HG02798 (cell line): ENCODE data around the gene VAMP8.
"Not testable (repeated sequence)": the region's sequence is repeated elsewhere in the genome, so short reads cannot be mapped to it uniquely, and the experiment has no call there.

ENCODE experiments used
- ATAC-seq: cut with Tn5 transposase; IDR thresholded peaks from one replicate; pipeline ENCODE4 v1.9.1; 2021; ENCODE audit warnings: mild to moderate bottlenecking; ENCODE audit not compliant: unreplicated experiment, poor library complexity

Gene VAMP8

DNA sequence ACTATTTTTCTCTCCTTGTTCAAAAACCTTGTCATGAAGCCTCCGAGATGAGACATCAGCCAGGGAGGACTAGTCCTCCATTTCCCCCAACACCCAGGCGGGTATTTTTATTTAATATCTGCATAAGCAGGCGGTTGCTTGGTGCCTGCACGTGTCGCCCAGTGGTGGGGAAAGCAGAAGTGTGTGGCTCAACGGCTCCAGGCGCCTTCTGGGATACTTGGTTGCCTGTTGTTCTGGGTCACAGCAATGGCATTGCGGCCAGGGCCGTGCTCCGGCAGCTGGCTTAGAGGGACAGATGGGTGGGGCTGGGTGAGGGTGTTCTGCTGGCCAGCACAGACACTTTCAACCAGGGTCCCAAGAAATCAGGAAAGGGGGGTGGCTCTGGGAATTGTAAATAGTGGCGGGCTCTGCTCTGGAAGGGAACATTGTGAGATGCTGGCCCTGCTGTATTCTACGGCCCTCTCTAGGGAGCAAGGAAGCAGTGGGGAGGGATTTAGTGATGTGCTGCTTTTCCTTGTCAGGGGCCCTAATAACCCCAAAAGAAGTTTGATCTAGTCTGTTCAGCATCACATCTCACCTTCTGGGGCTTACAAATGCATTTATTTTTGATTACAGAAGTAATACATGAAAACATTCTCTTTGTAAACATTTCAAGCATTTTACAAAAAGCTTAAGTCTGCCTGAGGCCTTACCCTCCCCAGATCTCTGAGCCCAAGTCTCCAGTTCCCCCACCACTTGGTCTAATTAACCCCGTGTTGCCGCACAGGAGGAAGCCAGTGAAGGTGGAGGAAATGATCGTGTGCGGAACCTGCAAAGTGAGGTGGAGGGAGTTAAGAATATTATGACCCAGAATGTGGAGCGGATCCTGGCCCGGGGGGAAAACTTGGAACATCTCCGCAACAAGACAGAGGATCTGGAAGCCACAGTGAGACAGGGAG is 1.1 kb downstream of the VAMP8 start:
- ATAC-seq = peak; percentile 52

DNA sequence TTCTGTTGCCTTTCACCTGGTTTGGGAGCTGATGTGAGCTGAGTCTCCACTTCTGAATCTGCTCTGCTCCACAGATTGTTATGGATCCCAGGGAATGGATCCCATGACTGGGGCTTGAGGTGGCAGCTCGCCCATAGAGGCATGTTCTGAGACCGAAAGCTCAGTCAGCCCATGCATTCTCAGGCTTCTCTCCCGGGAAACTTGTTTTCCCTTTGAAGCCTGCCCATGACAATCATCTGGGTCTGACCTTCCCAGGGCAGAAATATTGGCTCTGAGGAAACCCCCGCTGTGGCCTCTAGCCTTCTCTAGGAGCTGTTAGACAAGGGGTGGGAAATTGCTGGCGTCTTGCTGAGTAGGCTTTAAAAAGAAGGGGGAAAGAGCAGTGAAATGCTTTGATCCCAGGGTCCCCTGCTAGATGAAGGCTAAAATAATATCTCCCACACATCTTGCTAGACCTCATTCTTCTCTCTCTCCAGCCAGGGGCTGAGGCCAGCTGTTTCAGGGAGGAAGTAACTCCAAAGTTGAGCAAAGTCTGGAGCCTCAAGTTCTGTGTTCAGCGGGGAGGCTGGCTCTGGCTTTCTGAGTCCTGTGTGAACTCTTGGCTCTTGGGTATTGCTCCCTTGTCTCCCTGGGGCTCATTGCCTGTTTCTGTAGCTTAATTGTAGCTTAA is 2.0 kb downstream of the VAMP8 start:
- no peak for ATAC-seq

DNA sequence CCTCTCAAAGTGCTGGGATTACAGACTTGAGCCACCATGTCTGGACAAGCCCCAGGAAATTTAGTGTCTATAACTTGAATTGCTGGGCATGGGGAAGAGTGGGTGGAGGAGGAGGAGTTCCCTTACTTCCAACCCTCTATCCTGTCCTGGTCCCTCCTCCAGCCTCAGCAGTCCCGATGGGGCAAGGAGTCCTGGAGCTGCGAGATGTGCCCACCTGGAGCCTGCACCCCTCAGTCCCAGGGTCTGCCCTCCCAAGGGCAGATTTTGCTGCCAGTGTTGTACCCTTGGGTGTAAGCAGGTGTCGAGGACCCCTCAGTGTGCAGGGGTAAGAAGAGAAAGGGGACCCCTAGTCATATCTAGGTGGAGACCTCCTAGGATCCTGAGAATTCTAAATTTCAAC is 2.8 kb downstream of the VAMP8 start:
- no peak for ATAC-seq

DNA sequence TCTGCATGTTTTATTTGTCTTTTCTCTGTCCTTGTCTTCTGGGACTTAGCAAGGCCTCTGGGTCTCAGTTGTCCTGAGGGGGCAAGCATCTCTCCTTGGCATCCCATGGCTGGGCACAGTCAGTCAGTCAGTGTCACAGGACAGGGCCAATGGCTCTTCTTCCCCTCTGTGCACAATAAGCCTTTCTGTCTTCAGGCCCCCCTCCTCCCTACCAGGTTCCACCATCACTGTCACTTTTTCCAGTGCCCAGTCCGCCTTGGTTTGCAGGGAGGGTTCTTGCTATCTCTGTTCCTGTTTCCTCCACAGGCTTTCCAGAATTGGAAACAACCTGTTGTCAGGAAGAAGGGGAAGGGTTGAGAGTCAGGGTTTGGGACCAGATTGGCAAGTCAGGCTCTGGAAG is 5.1 kb downstream of the VAMP8 start:
- ATAC-seq = no peak

DNA sequence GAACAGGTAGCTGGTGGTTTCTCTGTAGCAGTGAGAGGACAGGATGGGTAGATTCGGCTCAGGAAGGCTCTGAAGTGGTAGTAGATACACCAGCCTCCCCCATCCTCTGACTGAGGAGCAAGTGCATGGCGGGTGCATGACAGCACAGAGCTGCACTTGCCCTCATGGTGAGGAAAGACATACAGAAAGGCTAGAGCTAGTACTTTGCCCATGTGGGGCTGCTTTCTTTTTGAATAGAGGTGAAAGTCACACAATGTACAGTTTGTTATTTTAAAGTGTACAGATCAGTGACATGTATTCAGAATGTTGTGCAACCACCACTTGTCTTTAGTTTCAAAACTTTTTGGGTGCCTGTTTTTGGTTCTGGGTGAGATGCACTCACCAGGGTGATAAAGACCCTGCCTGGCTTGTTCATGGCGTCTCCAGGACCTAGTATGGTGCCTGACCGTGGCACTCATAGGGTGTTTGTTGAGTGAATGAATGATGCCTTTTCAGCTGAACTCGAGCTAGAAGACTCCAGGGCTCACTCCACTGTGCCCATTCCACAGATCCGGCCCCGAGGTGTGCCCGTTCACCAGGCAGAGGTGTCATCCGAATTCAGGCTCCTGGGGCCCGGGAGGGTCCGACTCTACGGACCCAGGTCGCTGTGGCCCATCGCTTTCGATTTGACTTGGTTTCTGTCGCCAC is 6.4 kb downstream of the VAMP8 start:
- ATAC-seq = peak; percentile 8

DNA sequence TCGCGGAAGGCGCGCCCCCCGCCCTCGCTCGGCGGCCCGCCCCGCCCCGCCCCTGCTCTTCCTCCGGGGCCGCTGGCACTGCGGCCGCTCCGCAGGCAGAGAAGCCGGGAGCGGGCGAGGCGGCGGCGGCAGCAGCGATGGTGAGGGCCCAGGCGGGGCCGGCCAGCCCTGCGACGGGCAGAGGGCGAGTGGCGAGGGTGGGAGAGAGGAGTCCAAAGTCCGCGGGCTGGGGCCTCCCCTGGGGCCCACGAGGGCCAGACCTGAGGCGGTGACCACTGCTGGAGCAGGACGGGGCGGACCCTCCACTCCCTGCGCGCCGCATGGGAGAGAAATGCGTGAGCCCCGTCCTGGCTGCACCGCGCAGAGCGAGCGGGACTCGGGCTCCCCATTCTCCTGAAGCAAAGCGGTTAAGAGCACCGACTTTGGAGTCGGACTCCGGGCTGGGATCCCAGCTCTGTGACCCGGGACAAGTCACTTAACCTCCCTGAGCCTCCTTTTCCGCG is 7.0 kb downstream of the VAMP8 start, which contains the start of gene VAMP5:
TSS of gene VAMP5 (plus strand) at position 78 of the 503 bp plus-strand sequence. CDS start at position 138, 60 bp downstream.
- ATAC-seq = peak; percentile 67

DNA sequence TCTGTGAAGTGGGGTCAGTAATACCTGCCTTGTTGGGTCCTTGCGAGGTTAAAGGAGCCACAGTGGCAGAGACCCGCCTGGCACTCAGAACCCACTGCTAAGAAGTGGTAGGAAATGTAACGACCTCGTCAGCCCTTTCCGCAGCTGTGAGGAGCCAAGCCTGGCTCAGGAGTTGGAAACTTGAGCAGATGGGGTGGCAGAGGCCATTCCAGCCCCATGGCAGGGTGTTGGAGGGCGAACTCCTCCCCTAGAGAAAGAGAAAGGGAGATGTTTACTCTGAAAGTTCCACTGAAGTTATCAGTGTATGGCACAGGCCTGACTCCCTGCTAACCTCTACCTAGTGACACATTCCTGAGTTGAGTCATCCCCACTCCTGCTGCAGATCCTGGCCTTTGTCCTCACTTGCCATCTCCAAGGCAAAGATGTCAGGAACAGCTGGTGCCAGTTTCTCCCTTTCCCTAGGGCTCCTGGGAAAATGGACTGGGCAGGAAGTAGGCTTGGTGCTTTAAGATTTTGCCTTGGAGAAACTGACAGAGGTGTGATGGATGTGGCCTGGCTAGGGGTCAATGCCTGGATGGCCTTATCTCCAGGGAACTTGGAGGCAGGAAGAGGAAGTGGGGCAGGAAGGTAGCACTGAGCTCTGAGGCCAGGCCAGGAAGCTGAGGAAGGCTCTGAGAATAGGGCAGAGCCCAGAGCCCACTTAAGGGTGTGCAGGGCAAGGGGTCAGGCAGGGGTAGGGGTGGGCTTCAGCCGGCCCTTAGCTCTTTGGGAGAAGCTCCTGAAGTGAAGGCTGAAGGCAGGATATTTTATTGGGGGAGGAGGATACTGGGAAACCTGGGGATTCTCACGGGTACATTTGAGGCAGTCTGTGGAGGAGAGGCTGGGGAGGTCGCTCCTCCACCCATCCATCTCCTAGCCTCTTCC is 7.7 kb downstream of the VAMP8 start:
- peak; percentile 46 for ATAC-seq

DNA sequence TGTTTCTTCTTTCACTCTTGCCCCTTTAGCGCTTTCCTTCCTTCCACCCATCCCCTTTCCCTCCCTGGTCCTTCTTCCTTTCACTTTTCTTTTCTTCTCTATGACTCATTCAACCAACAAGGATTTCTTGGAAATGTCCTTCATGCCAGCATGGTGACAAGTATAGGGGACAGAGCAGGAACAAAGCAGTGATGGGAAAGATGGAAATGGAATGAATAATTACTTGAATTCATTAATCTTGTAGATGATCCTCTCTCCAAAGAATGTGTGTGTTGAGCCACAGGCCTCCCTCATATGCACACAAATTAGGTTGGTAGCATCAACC is 8.4 kb downstream of the VAMP8 start:
- ATAC-seq = no peak

DNA sequence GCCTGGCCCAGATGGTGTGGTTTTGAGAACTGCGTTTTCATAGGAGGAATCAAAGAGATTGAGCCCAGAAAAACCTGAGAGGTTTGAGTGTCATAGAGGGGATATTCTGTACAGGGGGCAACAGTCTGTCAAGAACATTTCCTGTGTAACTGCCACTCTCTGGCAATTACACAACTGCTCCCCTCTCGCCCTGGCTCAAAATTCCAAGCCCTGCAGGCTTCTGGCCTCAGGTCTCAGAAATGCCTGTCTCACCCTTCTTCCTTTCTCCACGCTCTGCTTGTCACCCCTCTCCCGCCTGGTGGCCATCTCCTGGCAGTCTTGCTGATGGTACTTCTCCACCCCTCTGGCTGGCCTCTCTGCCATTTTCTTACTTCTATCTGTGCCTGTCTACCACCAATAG is 10.8 kb downstream of the VAMP8 start:
- no peak for ATAC-seq

DNA sequence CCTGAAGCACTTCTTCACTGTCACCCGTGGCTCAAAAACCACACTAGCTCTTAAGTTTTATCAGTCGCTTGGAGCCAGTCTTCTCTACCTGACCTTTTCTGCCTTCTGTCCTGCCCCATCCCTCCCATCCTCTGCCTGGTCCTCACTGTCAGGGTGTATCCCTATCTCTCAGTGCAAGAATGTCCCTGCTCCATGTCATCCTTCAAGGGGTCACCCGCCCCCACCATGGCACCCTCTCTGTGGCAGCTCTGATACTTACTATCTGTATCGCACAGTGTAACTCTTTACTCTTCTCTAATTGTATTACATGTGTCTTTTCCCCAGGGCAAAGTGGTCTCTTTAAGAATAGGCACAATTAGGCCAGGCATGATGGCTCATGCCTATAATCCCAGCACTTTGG is 11.3 kb downstream of the VAMP8 start:
- ATAC-seq = no peak

DNA sequence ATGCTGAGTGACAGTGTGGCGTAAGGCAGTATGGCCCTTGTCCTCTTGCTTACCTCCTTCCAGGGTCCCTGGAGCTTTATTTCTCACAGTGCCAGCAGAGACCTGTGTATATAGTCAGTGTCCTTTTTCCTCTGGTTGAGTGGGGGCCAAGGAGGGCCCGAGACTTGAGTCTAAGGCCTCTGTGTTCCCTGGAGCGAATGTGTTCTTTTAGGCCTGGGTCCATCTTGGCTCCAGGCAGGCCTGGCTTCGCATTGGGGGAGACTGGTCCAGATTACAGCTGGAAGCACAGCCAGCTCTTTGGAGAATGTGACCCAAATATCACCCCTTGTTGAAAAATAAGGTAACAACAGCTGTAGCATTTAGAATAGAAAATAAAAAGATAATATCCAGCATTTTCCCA is 11.8 kb downstream of the VAMP8 start:
- no peak for ATAC-seq

DNA sequence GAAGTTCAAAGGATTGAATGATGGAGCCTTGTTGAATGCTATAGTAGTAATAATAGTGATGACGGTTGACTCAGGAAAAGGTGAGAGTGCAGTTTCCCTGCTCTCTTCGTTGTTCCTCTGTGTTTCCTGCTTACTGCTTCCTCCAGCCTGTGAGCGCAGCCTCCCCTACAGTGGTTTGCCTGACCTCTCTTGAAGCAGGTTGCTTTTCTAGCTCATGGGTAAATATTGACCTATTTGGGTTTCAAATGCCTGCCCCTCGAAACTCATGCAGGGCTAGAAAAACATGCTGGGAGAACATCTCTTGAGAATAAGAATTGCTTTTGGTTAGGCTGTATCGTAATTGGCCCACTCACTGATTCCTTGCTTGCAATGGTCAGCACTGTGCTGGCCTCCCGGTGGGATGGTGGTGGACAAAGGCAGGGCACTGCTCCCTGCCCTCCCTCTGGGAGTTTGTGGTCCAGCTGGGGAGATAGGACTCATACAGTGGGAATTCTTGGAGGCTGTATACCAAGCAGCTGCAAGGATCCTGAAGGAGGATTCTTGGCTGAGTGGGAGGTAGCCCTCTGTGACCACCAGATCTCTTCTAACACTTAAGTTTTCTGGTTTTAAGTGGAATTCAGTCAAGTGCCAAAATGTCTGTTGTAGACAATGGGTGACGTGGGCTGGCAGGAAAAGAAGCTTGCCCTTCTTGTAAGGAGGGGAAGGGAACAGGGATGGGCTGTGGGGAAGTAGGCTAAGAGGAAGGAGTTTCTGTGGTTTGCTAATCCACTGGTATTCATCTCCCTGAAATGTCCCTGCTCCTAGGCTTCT is 12.8 kb downstream of the VAMP8 start:
- ATAC-seq = no peak

DNA sequence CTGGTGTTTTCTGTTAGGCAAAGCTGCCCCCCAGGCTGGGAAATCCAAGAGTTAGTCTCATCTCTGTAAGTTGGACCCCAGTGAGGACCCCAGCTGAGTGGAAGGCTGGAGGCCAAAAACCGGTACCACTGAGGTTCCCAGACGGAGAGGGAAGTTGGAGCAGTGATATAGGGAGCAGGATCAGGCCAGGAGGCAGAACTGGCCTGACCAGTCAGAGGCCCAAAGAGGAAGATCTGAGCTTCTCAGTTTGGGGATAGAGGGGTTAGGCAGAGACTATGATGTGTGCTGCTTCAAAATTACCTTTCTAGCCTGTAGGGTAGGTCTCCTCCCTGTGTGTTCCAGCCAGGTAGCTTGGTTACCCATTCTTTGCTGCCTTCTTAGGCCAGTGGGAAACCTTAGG is 13.6 kb downstream of the VAMP8 start:
- ATAC-seq = no peak

DNA sequence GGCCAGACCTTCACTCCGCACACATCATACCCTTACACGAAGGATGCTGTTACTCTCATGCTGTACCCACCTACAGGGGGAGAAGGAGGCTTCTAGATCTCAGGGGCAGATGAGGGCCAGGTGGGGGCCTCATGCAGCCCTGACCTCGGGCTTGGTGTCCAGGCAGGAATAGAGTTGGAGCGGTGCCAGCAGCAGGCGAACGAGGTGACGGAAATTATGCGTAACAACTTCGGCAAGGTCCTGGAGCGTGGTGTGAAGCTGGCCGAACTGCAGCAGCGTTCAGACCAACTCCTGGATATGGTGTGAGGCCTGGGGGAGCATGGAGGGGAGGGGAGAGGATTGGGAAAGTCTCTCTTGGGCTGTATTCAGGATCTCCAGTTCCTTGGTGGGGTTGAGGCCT is 14.2 kb downstream of the VAMP8 start:
- no peak for ATAC-seq

DNA sequence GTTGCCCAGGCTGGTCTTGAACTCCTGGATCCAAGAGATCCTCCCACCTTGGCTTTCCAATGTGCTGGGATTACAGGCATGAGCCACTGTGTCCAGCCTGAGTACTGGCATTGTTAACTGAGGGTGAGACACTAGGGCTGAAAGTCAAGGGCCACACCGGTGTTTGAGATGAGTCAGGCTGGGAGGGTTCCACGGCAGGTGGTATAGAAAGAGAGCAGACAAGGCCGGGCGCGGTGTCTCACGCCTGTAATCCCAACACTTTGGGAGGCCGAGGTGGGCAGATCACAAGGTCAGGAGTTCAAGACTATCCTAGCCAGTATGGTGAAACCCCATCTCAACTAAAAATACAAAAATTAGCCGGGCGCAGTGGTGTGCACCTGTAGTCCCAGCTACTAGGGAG is 14.9 kb downstream of the VAMP8 start:
- not testable (repeated sequence) for ATAC-seq

DNA sequence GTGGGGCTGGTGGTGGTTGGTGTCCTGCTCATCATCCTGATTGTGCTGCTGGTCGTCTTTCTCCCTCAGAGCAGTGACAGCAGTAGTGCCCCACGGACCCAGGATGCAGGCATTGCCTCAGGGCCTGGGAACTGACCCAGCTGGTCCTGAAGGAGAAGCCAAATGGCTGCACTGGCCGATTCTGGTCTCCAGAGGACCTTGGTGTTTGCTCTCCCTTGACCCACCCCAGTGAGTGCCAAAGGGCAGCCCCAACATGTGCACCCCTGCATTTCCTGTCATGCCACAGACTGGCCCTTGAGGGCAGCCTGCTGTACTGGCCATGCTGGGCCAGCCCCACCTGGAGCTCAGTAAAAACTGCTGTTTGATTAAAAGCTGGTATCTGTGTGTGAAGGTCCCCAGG is 15.6 kb downstream of the VAMP8 start:
- no peak for ATAC-seq

DNA sequence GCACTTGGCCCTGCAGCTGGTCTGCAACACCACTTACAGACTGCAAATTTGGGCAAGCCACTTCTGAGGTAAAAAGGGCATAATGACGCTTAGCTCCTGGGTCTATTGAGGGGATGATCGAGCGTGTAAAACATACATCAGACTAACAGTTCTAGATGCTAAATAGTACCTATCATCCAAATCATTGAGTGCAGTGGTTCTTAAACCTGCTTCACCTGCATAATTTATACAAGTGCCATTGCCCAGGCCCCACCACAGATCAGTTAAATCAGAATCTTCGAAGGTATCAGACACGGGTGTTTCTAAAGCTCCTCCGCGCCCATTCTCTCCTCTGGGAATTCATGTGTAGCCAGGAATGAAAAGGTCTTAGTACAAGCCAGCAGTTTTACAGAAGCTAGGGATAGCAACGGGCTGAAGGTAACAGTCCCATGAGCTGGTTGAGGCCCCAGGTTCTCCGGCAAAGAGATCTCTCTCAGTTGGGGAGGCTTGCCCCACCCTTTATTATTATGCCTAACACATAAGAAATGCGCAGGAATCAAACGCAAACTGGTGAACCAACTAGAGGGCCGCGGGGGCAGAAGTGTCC is 17.4 kb downstream of the VAMP8 start:
- no peak for ATAC-seq

DNA sequence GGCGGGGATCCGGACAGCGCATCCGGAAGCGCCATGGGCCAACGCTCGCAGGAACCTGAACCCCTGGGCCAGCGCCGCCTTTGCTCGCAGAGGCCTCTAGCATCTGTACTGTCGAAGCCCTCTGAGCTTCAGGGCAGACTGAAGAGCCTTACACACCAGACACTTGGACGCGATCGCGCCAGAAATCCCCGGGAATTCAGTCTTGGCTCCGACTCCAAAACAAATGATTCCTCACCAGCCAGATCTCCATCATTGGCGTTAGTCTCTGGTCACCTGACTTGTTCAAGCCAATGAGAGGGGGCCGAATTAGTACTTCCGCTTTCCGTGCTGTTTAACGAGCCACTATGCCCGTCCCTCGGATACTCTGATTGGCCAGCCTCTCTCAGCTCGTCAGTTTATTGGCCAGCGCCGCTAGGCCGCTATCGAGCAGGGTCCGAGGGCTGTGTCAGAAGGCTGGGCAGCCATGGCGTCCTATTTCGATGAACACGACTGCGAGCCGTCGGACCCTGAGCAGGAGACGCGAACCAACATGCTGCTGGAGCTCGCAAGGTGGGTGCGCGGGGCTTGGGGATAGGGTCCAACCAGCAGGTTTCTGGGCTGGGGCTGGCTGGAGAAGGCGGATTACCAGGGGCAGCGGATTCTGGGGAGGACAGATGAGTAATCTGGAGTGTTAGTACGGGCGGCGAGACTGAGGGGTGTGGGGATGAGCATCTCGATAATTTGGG is 18.1 kb downstream of the VAMP8 start, which contains the start of gene RNF181:
TSS of gene RNF181 (plus strand) at position 445 of the 725 bp plus-strand sequence. CDS start at position 464, 19 bp downstream.
- ATAC-seq = peak; percentile 99
